Liver (tissue), 9 donors: ENCODE data around the gene TP53INP2. TPM values are rescaled to one million over a fixed set of nuclear protein-coding genes. Genes with fewer than 3 reads are reported as not detected.

Experiments used
- DNase-seq: peaks from one replicate; pipeline ENCODE4 v3.0.0-alpha.2; 2017; ENCODE audit warnings: low spot score
- H3K27ac ChIP-seq, 2 donors: one replicate each; pipeline ENCODE4 v1.7.0; 2013; ENCODE audit warnings: inconsistent platforms in 2 of 2, low read length in 2 of 2, control low read depth in 1 of 2, low read depth in 1 of 2, mild to moderate bottlenecking in 1 of 2
- H3K27me3 ChIP-seq, 4 donors: one replicate each; pipeline versions ENCODE4 v1.6.1 to v1.7.0; 2013; ENCODE audit warnings: low read length in 3 of 4, inconsistent platforms in 1 of 4, mild to moderate bottlenecking in 1 of 4, moderate library complexity in 1 of 4; ENCODE audit not compliant: control insufficient read depth in 4 of 4, insufficient read depth in 4 of 4
- H3K36me3 ChIP-seq, 4 donors: one replicate each; pipeline versions ENCODE4 v1.6.1 to v1.7.0; 2013; ENCODE audit warnings: low read length in 3 of 4, mild to moderate bottlenecking in 3 of 4, low read depth in 1 of 4, moderate library complexity in 1 of 4; ENCODE audit not compliant: control insufficient read depth in 4 of 4, insufficient read depth in 3 of 4
- H3K4me1 ChIP-seq, 4 donors: one replicate each; pipeline versions ENCODE4 v1.6.1 to v1.7.0; 2013; ENCODE audit warnings: low read length in 3 of 4, mild to moderate bottlenecking in 3 of 4, moderate library complexity in 1 of 4; ENCODE audit not compliant: control insufficient read depth in 4 of 4, insufficient read depth in 4 of 4
- H3K4me3 ChIP-seq, 3 donors: one replicate each; pipeline versions ENCODE4 v1.6.1 to v1.7.0; 2013; ENCODE audit warnings: low read length in 3 of 3, control low read depth in 1 of 3, low read depth in 1 of 3, mild to moderate bottlenecking in 1 of 3
- H3K9ac ChIP-seq, 2 donors: one replicate each; pipeline ENCODE4 v1.7.0; 2013; ENCODE audit warnings: low read length in 2 of 2, mild to moderate bottlenecking in 2 of 2, moderate library complexity in 2 of 2, control low read depth in 1 of 2, low read depth in 1 of 2
- H3K9me3 ChIP-seq, 4 donors: one replicate each; pipeline versions ENCODE4 v1.6.1 to v1.7.0; 2013; ENCODE audit warnings: low read length in 3 of 4; ENCODE audit not compliant: control insufficient read depth in 4 of 4
- ATF3 ChIP-seq: IDR thresholded peaks from 2 replicates; pipeline ENCODE4 v1.6.1; 2016; ENCODE audit warnings: antibody characterized with exemption
- CTCF ChIP-seq: fragments of 150-350 bp; IDR thresholded peaks from 2 replicates; pipeline ENCODE4 v1.5.1; 2017; ENCODE audit warnings: improper control_type of control experiment, low read depth, low read length; ENCODE audit not compliant: missing input control
- EGR1 ChIP-seq, 2 donors: IDR thresholded peaks; 2 replicates each; pipeline ENCODE4 v1.6.1; 2016 to 2018; ENCODE audit warnings: antibody characterized with exemption in 2 of 2, low read depth in 2 of 2
- FOXA1 ChIP-seq: IDR thresholded peaks from 2 replicates; pipeline ENCODE4 v1.6.1; 2016; ENCODE audit warnings: antibody characterized with exemption
- FOXA2 ChIP-seq: IDR thresholded peaks from 2 replicates; pipeline ENCODE4 v1.6.1; 2016; ENCODE audit warnings: antibody characterized with exemption
- GABPA ChIP-seq, 2 donors: IDR thresholded peaks in 1 of 2; conservative IDR thresholded peaks in 1 of 2; 2 replicates each; pipeline ENCODE4 v1.6.1; 2016; ENCODE audit warnings: antibody characterized with exemption in 2 of 2, mild to moderate bottlenecking in 1 of 2, moderate library complexity in 1 of 2
- HNF4A ChIP-seq, 2 donors: conservative IDR thresholded peaks; 2 replicates each; pipeline ENCODE4 v1.6.1; 2016; ENCODE audit warnings: antibody characterized with exemption in 2 of 2, mild to moderate bottlenecking in 2 of 2
- HNF4G ChIP-seq: IDR thresholded peaks from 2 replicates; pipeline ENCODE4 v1.6.1; 2016; ENCODE audit warnings: antibody characterized with exemption
- JUND ChIP-seq, 2 donors: IDR thresholded peaks; 2 replicates each; pipeline ENCODE4 v1.6.1; 2016; ENCODE audit warnings: antibody characterized with exemption in 2 of 2
- MAX ChIP-seq: IDR thresholded peaks from 2 replicates; pipeline ENCODE4 v1.6.1; 2016; ENCODE audit warnings: antibody characterized with exemption
- NR2F2 ChIP-seq: IDR thresholded peaks from 2 replicates; pipeline ENCODE4 v1.6.1; 2016; ENCODE audit warnings: antibody characterized with exemption
- RAD21 ChIP-seq, 2 donors: IDR thresholded peaks; 2 replicates each; pipeline ENCODE4 v1.6.1; 2016; ENCODE audit warnings: antibody characterized with exemption in 2 of 2, mild to moderate bottlenecking in 2 of 2
- REST ChIP-seq: IDR thresholded peaks from 2 replicates; pipeline ENCODE4 v1.6.1; 2016; ENCODE audit warnings: antibody characterized with exemption, mild to moderate bottlenecking
- RXRA ChIP-seq, 2 donors: IDR thresholded peaks; 2 replicates each; pipeline ENCODE4 v1.6.1; 2017 to 2018; ENCODE audit warnings: antibody characterized with exemption in 2 of 2, mild to moderate bottlenecking in 1 of 2
- SP1 ChIP-seq: IDR thresholded peaks from 2 replicates; pipeline ENCODE4 v1.6.1; 2018; ENCODE audit warnings: antibody characterized with exemption, mild to moderate bottlenecking
- TAF1 ChIP-seq: conservative IDR thresholded peaks from 2 replicates; pipeline ENCODE4 v1.6.1; 2016; ENCODE audit warnings: antibody characterized with exemption, mild to moderate bottlenecking
- YY1 ChIP-seq: IDR thresholded peaks from 2 replicates; pipeline ENCODE4 v1.6.1; 2016; ENCODE audit warnings: antibody characterized with exemption, mild to moderate bottlenecking
- ZBTB33 ChIP-seq: IDR thresholded peaks from 2 replicates; pipeline ENCODE4 v1.6.1; 2016; ENCODE audit warnings: antibody characterized with exemption
- WGBS: extraction: QIAGEN DNeasy Blood & Tissue Kit; methylation state at CpG from one replicate; pipeline ENCODE4 v1.1.7; 2013; 5-methylcytosine and 5-hydroxymethylcytosine counted together
- polyA plus RNA-seq, 2 donors: library from polyadenylated mRNA; stranded (reverse) in 1 of 2; unstranded in 1 of 2; fragments of 200-250 nt in 1 of 2; fragments of >200 nt in 1 of 2; fragmentation: Nextera tagmentation in 1 of 2; extraction: Ambion mirVana in 1 of 2; gene quantifications; one replicate each; pipeline versions ENCODE4 v1.2.1 to v1.2.3, GENCODE V29; 2013 to 2015
- total RNA-seq, 2 donors: library from RNA; depleted of rRNA; stranded (reverse); fragments of >200 nt; gene quantifications; one replicate each; pipeline ENCODE4 v1.2.3, GENCODE V29; 2014
- donor health status: healthy.
- donor health status: healthy.
- donor health status: healthy.
- donor health status: healthy.
- donor health status: healthy.

TP53INP2 gene
- total and polyA plus RNA-seq, 4 donors: 3.0 to 14.5 (median 7.0) TPM

- no peaks in the 10 kb centered on the region for H3K27me3 ChIP-seq
- H3K36me3 ChIP-seq: peaks cover 5 to 23% (median 15%) of the 10 kb centered on the region in 4 donors
Observed at GRCh38 chr20:34729416-34729815, 25.3 kb downstream of the TP53INP2 start.

GRCh38 chr20:34732523-34732922, 28.4 kb downstream of the TP53INP2 start:
- Histone ChIP-seq H3K4me3 (no peak overlapping the region), H3K9me3 (no peaks in the 10 kb centered on the region), H3K4me1 (no peaks in the 10 kb centered on the region), H3K9ac (no peak overlapping the region), H3K36me3 (peaks cover 2 to 14% (median 6%) of the 10 kb centered on the region in 4 donors), H3K27ac (no peak overlapping the region), H3K27me3 (no peaks in the 10 kb centered on the region)
- WGBS: 99% methylated on average over 1 of the region's 1 CpG
- no peak for DNase-seq
- no peak for TF ChIP-seq RXRA (IDR thresholded peaks at IDR 0.05)
- no peak for TF ChIP-seq TAF1
- no peak for TF ChIP-seq REST
- TF ChIP-seq YY1: no peak
- TF ChIP-seq FOXA2: no peak
- TF ChIP-seq SP1: no peak
- TF ChIP-seq RAD21 (IDR thresholded peaks at IDR 0.05): no peak
- TF ChIP-seq GABPA (IDR thresholded peaks at IDR 0.05 in 1 of 2, conservative IDR thresholded peaks at IDR 0.05 in 1 of 2): no peak
- TF ChIP-seq CTCF: no peak
- no peak for TF ChIP-seq MAX
- no peak for TF ChIP-seq HNF4A (conservative IDR thresholded peaks at IDR 0.05)
- no peak for TF ChIP-seq HNF4G
- no peak for TF ChIP-seq JUND (IDR thresholded peaks at IDR 0.05)
- no peak for TF ChIP-seq FOXA1
- no peak for TF ChIP-seq ATF3
- TF ChIP-seq NR2F2: no peak

More at GRCh38 chr20:34729416-34729815, 25.3 kb downstream of the TP53INP2 start:
- no peaks in the 10 kb centered on the region for H3K9me3 ChIP-seq
- no peak overlapping the region for H3K4me3 ChIP-seq
- TF ChIP-seq CTCF (no peak), ZBTB33 (no peak), TAF1 (no peak), JUND (IDR thresholded peaks at IDR 0.05) (no peak), FOXA1 (no peak), EGR1 (IDR thresholded peaks at IDR 0.05; ENCODE audit: low read depth in 2 of 2) (no peak), NR2F2 (no peak), YY1 (no peak)
- H3K9ac ChIP-seq: no peak overlapping the region
- H3K4me1 ChIP-seq: no peaks in the 10 kb centered on the region
- DNase-seq: no peak
- 98% methylated on average over 2 of the region's 2 CpGs for WGBS
- H3K27ac ChIP-seq: no peak overlapping the region
